ENCODE data around the gene TCOF1.

TCOF1 gene

GRCh38 chr5:150391064-150391834, 33.8 kb downstream of the TCOF1 start:
- DNase-seq: no peak

- no peak for DNase-seq
These were observed 34.5 kb downstream of the TCOF1 start for GRCh38 chr5:150391986-150392385.

- DNase-seq: no peak
These were observed 35.2 kb downstream of the TCOF1 start for GRCh38 chr5:150392680-150393079.

GRCh38 chr5:150393096-150393645, 35.7 kb downstream of the TCOF1 start:
- DNase-seq: no peak

- DNase-seq: no peak
These were observed 36.6 kb downstream of the TCOF1 start for GRCh38 chr5:150394131-150394530.

GRCh38 chr5:150394912-150395687, 37.6 kb downstream of the TCOF1 start:
- no peak for DNase-seq

GRCh38 chr5:150395688-150395975, 38.1 kb downstream of the TCOF1 start:
- no peak for DNase-seq

- DNase-seq: no peak
These were observed 38.8 kb downstream of the TCOF1 start for GRCh38 chr5:150396267-150396666.

- no peak for DNase-seq
These were observed 39.8 kb downstream of the TCOF1 start for GRCh38 chr5:150397146-150397781.

- no peak for DNase-seq
These were observed 40.6 kb downstream of the TCOF1 start for GRCh38 chr5:150397782-150398721.

GRCh38 chr5:150398722-150399523, 41.4 kb downstream of the TCOF1 start:
- no peak for DNase-seq

- no peak for DNase-seq
These were observed 42.2 kb downstream of the TCOF1 start for GRCh38 chr5:150399524-150400211.

- DNase-seq: no peak
These were observed 43.0 kb downstream of the TCOF1 start for GRCh38 chr5:150400316-150401075.

GRCh38 chr5:150401076-150401375, 43.5 kb downstream of the TCOF1 start:
- DNase-seq: no peak

GRCh38 chr5:150401376-150402228, 44.1 kb downstream of the TCOF1 start:
- DNase-seq: no peak

- DNase-seq: no peak
These were observed 44.8 kb downstream of the TCOF1 start for GRCh38 chr5:150402229-150402773.

GRCh38 chr5:150402901-150403342, 45.4 kb downstream of the TCOF1 start:
- DNase-seq: no peak

GRCh38 chr5:150404121-150404520, 46.6 kb downstream of the TCOF1 start:
- DNase-seq: no peak

- DNase-seq: no peak
These were observed 47.0 kb downstream of the TCOF1 start for GRCh38 chr5:150404535-150404934.

Measured in activated effector memory CD4-positive, alpha-beta T cell treated with Interleukin-2 at 50 U/mL for 16 hours (primary cell).